M059J (cell line): ENCODE measurements around the gene MAN2C1. TPM values are rescaled to one million over a fixed set of nuclear protein-coding genes. Genes with fewer than 3 reads are reported as not detected.
"Not testable (repeated sequence)": the region's sequence is repeated elsewhere in the genome, so short reads cannot be mapped to it uniquely, and the experiment has no call there.

Experiments used
- DNase-seq: peaks from one replicate; pipeline ENCODE4 v3.0.0-alpha.2; 2012; ENCODE audit warnings: low read depth
- total RNA-seq: library from RNA; depleted of rRNA; stranded (reverse); fragments of >200 nt; shearing (Covaris generic); gene quantifications from 2 replicates; pipeline ENCODE4 v1.2.3, GENCODE V29; 2014

MAN2C1 gene
- total RNA-seq, 1 experiment from 2014 or later = 23.3 TPM

DNA sequence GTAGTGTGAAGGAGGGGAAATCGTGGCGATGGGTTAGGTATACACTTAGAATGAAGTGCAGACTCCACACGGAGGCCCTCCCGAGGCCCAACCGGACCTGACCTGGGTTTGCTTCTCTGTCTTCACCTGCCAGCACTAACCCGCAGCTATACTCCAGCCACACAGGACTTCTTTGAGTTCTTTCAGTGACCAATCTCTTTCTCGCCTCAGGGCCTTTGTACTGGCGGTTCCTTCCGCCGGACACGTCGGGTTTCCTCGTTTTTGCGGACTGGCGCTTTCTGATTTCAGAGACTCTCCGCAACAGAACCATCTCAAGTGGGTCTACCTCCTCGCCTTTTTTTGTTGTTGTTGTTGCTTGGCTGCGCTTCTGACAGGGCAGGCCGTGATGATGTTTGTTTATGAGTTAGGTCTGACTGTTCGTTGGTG lies 21.6 kb downstream of the MAN2C1 start, which contains the start of gene NEIL1:
TSS of gene NEIL1 (plus strand) at position 244 of the 426 bp plus-strand sequence. CDS start 1,867 bp downstream, outside the sequence.
- no peak for DNase-seq

DNA sequence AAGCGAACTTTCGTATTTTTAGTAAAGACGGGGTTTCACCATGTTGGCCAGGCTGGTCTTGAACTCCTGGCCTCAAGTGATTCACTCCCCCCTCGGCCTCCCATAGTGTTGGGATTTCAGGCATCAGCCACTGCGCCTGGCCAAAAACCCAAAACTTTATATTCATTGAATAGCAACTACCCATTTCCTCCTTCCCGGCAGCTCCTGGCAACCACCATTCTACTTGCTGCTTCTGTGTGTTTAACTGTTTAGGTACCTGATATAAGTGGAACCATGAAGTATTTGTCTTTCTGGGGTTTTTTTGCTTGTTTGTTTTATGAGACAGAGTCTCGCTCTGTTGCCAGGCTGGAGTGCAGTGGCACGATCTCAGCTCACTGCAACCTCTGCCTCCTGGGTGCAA lies 24.5 kb downstream of the MAN2C1 start:
- not testable (repeated sequence) for DNase-seq

DNA sequence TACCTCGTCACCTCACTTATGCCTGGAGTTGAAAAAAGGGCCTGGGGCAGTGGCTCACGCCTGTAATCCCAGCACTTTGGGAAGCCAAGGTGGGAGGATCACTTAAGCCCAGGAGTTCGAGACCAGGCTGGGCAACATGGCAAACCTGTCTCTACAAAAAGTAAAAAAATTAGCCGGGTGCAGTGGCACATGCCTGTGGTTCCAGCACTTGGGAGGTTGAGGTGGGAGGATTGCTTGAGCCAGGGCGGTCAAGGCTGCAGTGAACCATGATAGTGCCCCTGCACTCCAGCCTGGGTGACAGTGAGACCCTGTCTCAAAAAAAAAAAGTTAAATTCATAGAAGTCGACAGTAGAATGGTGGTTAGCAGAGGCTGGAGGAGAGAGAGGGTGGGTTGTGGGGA lies 26.2 kb downstream of the MAN2C1 start:
- DNase-seq = no peak

DNA sequence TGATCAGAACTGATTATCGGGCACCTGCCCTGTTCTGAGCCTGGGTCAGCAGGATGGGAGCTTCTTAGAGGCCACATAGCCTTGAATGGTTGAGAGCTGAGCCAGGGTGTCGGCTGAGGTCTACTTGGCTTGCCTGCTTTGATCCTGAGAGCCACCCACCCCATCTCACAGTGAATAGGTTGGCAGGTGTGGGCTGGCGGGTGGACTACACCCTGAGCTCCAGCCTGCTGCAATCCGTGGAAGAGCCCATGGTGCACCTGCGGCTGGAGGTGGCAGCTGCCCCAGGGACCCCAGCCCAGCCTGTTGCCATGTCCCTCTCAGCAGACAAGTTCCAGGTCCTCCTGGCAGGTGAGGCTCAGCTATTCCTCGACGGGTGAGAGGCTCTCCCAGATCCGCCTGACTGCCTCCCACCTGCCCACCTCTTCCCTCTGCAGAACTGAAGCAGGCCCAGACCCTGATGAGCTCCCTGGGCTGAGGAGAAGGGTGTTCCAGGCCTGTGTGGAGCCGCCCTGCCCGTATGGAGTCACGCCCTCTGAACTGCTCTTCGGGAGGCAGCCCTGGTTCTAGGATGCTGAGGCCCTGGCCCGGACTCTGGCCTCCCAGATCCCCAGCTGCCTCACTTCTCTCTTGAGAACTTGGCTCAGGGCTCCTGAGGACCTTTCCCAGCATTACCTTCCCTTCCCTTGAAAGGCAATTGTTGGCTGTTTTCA lies 28.7 kb downstream of the MAN2C1 start:
- DNase-seq = no peak

DNA sequence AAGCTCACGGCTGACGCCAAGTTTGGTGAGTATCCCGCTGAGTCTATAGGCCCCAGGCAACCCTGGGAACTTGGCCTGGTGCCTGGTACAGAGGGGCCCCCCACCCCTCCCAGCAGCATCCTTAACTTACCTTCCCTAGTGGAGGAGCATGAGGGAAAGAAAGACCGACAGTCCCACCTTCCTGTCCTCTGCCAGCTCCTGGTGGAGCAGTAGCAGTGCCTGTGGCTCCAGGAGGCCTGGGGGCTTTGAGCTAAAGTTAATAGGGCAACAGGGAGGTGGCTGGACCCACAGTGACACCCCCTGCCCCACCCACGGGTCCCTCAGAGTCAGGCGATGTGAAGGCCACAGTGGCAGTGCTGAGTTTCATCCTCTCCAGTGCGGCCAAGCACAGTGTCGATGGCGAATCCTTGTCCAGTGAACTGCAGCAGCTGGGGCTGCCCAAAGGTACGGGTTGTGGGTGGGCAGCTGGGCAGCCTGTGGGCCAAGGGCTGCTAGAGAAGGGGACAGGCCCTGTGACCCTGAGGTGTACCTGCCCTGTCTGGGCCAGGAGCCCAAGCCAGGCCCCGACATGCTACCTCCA lies 29.7 kb downstream of the MAN2C1 start:
- DNase-seq = no peak

DNA sequence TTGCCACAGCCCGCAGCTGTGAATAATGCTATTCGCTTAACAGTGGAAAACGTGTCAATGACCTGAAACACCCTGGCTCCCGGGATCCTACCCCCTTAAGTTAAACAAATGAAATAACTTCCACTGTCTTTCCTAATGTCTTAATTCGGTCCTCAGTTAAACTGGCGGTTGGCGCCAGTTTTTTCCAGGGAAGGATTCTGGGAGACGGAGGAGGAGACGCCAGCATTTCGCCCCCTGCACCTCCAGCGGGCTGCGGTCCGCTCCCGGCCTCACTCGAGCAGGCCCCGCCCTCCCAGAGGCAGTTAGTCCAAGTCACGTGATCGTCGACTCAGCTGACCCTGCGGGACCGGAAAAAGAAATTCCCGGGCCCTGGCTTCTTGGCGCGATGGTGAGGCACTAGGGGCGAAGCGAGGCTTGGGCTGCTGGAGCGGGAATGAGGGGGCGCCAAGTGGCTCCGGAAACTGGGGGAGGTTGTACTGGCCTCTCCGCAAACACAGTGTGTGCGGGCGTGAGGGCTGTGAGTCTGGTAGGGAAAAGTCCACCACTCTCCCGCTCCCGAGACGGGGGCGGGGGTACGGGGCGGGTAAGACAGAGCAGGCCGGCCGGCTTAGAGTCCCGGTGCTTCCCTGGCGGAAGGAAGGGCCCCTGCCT lies 32.6 kb downstream of the MAN2C1 start, which contains the start of gene COMMD4:
TSS of gene COMMD4 (plus strand) at position 359 of the 651 bp plus-strand sequence. CDS start at position 386, 27 bp downstream.
- peak; percentile 94 for DNase-seq

DNA sequence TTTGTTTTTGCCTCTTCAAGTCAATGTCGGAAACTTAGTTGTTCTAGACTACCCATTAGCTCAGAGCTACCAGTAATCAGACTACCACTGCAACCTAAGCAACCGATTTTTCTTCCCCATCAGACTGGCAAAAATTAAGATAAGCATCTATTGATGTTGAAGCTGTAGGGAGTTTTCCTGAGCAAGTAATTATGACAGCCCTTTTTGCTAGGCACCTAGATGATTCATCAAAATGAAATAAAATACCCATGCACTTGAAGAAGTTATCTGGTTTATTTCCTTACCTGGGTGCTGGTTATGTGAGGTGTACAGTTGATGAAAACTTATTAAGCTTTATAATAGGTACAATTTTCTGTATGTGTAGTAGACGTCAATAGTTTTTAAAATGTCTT lies 33.1 kb downstream of the MAN2C1 start:
- DNase-seq = no peak

DNA sequence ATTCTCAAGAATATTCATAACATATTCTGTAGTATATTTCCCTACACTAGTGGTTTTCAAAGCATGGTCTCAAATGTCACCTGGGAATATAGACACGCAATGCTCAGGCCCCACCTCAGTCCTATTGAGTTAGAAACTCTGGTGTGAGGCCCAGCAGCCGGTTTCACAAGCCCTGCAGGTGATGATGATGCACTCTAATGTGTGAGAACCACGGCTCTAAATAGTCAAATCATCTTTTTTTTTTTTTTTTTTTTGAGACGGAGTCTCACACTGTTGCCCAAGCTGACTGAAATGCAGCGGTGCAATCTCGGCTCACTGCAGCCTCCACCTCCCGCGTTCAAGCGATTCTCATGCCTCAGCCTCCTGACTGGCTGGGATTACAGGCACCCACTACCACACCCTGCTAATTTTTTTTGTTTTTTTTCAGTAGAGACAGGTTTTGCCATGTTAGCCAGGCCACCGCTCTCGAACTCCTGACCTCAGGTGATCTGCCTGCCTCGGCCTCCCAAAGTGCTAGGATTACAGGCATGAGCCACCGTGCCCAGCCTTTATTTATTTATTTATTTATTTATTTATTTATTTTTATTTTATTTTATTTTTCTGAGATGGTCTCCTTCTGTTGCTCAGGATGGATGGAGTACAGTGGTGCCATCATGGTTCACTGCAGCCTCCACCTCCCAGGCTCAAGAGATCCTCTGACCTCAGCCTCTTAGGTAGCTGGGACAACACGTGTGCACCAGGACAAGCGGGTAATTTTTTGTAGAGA lies 34.6 kb downstream of the MAN2C1 start:
- not testable (repeated sequence) for DNase-seq

DNA sequence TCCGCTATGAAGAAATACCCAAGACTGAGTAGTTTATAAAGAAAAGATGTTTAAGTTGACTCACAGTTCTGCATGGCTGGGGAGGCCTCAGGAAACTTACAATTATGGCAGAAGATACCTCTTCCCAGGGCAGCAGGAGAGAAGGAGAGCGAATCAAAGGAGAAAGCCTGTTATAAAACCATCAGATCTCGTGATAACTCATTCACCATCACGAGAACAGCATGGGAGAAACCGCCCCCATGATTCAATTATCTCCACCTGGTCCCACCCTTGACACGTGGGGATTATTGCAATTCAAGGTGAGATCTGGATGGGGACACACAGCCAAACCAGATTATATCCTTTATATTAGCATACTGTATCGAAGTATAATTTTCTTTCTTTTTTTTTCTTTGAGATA lies 36.3 kb downstream of the MAN2C1 start:
- not testable (repeated sequence) for DNase-seq

DNA sequence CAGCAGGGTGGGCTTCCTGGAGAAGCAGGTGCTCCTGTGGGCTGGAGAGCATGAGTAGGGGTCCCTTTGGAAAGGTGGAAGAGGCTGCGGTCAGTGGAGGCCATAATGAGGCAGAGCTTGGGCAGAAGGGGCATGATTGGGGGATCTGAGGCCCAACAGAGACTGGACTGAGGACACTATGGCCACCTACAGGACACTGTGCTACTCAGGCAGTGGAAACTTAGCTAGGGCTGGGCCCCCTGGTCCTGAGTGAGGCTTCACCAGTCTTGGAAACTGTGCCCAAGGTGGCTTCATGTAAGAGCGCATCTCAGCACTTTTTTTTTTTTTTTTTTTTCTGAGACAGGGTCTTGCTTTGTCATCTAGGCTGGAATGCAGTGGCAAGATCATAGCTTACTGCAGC lies 38.8 kb downstream of the MAN2C1 start:
- no peak for DNase-seq

DNA sequence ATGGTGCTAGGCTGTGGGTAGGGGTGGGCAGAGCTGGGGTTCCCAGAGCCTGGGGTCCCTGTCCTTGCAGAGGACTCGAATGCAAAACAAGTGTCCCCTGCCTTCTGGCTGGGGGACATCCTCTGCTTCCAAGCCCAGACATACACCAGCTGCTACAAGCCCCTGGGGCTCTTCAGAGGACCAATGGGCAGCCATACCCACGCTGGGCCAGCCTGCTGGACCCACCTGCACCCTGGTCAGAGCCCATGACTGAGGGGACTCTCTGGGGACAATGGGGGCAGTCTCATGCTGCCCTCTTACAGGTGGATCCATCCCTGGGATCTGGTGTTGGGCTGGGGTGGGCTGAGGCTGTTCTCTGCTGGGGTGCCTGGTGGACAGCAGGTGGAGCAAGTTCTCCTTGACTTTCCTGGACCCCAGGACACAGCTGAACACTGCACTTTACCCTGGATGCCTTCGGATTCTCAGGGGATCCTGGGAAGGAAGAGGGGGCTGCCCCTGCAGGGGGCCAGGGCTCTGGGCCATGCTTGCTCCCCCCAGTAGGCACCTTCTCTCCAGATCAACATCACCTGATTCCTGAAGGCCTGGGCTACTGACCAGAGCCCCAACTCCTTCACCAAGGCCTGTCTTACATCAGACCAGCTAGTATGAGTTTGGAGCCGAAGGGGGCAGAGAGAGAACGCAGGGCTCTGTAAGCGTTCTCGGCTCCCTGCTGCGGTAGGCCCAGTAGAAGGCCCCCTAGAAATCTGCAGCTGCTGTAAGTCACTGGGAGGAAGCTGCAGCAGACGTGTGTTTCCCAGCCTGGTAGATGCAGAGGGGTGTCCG lies 39.7 kb downstream of the MAN2C1 start:
- no peak for DNase-seq

DNA sequence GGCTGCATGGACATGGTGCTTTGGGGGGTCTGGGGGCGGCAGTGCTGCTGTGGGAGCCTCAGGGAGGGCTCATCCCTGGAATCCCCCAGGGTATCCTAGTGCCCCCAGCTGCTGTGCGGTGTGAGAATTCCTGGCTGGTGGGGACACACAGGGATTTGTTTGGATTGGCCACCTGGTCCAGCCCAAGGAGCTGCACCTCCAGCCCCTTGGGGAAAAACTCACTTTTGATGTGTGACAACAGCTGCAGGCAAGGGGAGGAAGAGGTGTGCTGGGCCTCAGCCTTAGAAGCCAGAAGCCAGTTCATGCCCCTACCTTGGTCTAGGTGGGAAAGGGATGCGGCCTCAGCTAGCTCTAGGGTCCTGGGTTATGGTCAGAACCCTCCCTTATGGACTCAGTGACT lies 40.9 kb downstream of the MAN2C1 start:
- no peak for DNase-seq

DNA sequence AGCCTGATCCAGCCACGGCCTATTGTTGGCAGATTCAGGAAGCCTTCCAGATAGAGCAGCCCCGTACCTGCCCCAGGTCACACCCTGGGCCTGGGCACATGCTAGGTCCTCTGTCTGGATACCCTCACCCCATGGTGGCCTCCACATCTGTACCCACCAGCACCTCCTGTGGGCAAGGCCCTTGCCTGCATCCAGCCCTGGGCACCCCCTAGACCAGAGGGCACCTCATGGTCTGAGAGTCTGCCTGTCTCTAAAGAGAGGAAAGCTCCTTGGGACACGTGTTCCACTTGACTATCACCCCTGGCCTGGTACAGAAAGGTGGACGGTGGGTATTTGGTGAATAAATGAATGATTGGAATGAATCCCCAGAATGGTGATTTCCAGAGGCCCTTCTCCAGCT lies 41.4 kb downstream of the MAN2C1 start:
- DNase-seq = no peak

DNA sequence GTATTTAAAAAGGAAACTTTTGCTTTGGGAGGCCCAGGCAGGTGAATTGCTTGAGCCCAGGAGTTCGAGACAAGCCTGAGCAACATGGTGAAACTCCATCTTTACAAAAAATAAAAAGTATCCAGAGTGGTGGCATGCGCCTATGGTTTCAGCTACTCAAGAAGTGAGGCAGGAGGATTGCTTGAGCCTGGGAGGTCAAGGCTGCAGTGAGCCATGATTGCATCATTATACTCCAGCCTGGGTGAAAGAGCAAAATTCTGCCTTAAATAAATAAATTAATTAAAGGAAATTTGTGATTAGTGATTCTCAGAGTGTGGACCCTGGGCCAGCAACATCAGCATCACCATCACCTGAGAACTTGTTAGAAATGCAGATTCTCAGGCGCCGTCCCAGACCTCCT lies 42.5 kb downstream of the MAN2C1 start:
- DNase-seq = no peak

DNA sequence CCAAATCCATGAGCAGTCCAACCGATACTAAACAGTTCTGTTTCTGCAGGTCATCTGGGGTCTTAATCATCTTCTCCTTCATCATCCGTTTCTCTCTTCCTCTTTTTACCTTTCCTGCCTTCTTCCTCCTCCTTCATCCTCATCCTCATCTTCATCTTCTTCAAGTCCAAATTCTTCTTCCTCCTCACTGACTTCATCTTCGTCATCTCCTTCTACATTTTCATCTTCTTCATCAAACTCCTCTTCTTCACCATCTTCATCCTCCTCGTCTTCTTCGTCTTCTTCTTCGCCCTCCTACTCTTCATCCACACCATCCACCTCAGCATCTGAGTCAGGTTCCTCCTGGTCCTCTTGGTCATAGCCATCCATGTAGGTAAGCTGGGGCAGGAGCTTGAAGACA lies 46.7 kb downstream of the MAN2C1 start:
- DNase-seq = no peak

DNA sequence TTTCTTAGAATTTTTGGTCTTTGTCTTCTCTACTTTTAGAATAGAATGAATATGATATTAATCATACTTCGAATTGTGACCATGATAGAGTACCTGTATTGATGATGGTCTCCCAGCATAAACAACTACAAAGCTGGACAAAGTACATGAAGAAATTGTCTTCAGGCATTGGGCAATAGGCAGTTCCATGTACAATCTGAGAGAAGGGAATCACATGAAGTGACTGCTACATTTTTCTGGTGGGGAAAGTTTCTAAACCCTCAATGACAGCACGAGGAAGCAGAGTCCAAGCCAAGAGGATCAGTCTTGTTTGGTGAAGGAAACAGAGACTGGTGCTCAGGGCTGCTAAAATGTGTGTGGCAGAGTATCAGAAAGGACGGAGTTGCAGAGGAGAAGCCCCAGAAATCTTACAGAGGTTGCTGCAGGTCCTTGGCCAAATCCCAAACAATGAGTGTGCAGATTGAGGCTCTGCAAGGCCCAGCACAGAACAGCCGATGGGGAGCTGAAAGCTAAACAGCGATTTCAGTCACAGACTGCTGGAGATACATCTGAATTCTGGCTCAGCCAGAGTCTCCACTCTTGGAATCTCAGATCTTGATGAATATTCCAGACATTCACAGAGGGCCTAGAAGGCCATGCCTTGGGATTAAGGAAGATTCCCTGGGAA lies 49.0 kb downstream of the MAN2C1 start:
- not testable (repeated sequence) for DNase-seq

DNA sequence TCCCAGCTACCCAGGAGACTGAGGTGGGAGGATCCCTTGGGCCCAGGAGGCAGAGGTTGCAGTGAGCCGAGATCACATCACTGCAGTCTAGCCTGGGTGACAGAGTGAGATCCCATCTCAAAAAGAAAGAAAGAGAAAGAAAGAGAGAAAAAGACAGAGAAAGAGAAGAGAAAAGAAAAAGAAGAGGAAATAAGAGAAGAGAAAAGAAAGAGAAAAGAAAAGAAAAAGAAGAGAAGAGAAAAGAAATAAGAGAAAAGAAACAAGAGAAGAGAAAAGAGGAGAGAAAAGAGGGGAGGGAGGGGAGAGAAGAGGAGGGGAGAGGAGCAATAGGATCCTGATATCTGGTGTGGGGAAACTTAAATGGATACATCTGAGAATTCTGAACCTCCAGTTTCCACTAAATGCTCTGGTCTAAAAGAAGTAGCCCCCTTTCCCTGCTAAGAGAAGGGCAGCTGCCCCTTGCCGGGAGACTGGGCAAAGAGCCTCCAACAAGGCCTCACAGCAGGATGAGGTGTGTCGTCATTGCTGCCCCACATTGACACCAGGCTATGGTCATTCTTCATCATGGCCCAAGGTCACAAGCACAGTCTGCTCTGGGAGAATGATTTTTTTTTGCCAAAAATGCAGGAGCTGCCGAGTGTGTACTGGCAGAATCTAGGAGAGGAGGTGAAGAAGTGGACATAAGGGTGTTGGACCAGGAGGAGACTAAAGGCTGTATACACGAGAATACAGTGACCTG lies 53.7 kb downstream of the MAN2C1 start:
- DNase-seq = no peak

DNA sequence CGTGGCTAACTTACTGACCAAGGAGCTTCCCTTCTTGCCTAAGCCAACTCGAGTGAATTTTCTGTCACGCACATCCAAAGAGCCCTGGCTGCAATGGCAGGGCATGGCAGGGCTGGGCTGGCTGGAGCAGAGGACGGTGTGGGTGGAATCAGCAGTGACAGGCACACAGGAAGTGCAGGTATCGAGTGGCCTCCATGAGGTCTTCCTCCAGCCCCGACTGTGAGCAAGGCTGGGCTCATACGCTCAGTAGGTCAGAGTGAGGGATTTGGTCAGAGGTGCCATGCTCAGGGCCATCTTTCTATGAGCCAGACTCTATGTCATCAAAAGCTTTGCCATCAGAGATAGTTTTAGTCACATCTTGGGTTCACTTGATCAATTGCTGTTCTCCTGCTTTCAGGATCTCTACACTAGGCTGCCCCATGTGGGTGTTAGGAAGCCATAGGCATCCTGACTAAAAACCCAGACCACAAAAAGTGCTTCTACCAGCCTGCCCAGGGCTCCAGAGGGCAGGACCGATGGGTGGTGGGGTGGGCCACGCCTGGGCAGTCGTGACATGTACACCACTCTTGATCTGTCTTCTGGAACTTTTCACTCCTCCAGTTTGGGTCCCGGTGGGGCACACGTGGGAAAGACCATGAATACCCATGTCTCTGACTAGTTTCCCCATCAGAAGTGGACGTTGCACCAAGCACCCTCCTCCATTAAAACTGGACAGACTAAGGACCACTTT lies 55.1 kb downstream of the MAN2C1 start:
- DNase-seq = no peak

DNA sequence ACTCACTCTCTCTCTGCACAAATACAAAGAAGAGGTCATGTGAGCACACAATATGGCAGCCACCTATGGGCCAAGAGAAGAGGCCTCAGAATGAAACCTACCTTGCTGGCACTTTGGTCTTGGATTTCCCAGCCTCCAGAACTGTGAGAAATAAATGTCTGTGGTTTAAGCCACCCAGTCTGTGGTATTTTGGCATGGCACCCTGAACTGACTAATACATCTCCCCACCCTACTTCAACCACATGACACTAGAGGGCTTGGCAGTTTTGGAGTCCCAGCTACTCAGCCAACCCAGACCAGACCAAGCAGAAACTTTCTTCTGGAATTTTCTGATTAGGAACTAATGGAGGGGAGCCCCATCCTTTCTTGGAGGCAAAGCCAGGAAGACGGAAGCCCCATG lies 55.9 kb downstream of the MAN2C1 start:
- DNase-seq = peak; percentile 59
